ENCODE data around the gene DDX6.
"Not testable (repeated sequence)": the region's sequence is repeated elsewhere in the genome, so short reads cannot be mapped to it uniquely, and the experiment has no call there.

DDX6 gene

DNA sequence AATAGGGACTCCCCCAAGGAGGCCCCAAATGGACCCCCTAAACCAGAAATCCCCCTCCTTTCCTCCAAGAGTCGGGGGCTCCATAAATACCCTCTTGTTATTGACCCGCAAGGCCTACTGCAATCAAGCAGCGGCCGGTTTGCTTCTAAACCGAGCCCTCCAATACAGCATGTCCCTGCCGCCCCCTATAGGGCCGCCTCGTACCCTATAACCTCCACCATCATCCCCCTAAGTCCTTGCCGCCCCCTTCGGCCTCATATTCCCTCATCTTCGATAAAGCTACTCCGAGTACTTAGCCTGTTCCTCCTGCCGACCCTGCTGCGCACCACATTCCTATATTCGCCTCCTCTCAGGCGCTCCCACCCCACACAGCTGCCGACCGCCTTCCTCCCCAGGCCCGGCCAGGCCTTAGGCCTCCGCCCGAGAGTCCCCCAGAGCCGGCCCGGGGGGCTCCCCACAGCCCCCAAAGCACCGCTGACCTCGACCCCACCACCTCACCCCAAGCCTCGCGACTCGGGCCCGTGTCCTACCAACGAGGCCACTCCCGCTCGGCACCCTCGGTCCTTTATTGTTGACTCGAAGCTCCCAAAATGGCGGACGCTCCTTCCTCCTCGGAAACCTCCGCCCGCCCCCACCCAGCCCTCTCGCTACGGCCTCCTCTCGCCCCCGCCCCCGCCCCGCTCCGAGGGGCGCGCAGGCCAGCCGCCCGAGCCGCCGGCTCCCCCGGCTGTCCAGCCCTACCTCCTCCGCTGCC is 430 bp downstream of the DDX6 start:
- peak; percentile 84 for DNase-seq

DNA sequence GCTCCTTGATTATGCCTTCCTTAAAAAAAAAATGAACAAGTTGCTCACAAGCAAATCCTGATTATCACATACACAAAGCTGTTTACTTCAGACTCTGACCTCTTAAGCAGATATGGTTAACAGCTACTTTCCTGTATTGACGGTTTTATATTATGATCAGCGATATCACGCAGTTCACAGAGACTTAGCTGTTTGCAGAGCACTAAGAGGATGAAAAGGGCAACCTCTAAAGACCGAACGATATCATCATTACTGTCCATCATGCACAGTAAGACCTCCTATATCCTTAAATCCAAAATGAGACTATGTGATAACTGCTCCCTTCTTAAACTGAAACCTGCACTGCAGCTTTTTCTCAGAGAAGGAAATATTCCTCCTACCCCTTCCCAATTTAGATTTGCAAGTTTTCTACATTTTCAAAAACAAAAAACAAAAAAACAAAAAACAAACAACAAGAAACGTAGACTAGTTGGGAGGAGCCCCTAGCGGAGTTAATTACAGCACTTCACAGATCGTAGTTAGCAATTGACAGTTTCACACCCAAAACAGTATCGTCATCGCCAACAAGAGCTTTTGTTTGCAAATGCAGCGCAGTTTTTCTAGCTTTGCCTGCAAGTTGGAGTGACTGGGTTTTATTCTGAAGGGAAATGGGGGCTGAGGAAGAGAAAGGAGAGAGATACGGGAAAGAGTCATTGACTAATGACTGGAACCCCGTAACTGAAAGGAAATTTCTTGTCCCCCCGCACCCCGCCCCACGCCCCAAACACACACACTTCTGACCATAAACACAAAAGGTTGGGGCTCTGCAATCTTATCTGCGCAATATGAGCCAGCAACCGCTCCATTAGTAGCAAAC is 1.2 kb downstream of the DDX6 start:
- no peak for DNase-seq

DNA sequence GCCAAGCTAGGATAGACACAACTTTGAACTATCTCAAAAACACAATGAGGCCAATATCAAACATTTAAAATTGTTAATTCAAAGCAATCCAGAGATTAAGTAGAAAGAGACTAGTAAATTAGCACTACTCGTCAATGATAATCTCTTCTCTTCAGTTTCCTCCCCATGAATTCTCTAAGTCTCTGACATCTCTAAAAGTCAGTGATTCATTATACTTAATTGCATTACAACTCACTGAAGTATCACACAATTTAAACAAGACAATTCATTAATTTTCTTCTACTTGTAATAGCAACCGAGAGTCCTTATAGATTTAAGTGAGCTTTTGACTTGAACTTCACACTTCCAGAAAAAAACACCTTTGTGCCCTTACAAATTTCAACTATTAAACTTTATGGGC is 4.3 kb downstream of the DDX6 start:
- no peak for DNase-seq

DNA sequence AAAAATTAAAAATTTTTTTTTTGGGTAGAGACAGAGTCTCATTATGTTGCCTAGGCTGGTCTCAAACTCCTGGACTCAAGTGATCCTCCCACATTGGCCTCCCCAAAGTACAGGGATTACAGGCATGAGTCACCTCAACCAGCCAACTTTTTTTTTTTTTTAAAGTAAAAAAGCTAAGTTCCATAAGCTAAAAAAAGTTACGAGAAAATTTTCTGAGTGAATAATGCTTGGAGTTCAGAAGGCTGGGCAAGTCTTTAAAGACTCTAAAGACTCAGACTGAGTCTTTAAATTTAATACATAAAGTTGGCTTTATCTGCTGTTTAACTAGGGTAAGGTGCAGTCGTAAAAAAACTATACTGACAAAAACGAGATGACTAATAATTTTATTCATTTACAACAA is 5.6 kb downstream of the DDX6 start:
- no peak for DNase-seq

DNA sequence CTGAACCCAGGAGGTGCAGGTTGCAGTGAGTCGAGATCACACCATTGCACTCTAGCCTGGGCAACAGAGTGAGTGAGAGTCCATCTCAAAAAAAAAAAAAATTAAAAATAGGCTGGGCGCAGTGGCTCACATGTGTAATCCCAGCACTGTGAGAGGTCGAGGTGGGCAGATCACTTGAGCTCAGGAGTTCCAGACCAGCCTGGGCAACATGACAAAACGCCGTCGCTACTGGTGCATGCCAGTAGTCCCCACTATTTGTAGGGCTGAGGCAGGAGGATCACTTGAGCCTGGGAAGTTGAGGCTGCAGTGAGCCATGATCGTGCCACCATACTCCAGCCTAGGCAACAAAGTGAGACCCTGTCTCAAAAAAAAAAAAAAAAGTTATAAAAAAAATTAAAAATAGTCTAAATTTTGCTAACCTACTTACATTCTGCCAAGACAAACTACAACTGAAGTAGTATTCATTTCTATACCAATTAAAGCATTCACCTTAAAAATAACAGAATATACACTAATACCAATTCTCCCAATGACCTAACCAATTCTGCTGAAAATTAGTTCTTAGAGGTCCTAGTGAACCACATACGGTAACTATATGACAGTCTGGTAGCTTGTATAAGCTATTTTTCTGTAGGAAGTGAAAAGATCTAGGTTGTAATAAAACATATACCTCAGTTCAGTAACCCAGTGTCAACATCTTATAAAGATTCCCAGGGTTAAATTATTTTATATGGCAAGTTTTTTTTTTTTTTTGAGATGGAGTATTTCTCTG is 7.1 kb downstream of the DDX6 start:
- no peak for DNase-seq

DNA sequence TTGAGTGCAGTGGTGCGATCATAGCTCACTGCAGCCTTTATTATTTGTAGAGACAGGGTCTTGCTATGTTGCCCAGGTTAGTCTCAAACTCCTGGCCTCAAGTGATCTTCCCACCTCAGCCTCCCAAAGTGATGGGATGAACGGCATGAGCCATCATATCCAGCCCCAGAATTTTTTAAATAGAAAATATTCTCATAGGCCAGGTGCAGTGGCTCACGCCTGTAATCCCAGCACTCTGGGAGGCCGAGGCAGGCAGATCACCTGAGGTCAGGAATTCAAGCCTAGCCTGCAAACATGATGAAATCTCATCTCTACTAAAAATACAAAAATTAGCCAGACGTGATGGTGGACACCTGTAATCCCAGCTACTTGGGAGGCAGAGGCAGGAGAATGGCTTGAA is 7.6 kb downstream of the DDX6 start:
- not testable (repeated sequence) for DNase-seq

DNA sequence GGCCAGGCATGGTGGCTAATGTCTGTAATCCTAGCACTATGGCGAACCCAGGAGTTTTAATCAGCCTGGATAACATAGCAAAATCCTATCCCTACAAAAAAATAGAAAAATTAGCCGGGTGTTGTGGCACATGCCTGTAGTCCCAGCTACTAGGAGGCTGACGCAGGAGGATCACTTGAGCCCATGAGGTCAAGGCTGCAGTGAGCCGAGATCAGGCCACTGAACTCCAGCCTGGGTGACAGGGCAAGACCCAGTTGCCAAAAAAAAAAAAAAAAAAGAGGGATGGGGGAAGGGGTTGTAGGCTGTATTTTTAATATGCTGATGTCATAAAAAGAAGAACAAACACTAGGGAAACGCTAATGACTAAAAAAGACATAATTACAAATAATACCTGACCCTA is 12.1 kb downstream of the DDX6 start:
- no peak for DNase-seq

DNA sequence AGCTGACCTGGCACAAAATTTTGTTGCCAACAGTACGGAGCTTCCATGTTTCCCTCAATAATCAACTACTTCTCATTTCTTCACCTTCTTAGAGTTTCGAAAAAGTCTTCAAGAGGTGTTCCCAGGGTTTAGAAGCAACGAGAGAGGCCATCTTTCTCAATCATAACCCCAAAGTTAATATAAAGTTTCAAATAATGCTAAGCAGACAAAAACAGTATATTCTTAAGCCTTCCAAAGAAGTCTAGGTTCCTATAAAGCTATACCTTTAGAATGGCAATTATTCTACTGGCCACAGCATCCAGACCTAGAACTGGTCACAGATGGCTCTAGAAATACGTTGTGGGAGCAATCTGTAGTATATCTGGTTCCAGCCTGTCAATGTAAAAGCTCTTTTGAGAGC is 16.9 kb downstream of the DDX6 start:
- no peak for DNase-seq

DNA sequence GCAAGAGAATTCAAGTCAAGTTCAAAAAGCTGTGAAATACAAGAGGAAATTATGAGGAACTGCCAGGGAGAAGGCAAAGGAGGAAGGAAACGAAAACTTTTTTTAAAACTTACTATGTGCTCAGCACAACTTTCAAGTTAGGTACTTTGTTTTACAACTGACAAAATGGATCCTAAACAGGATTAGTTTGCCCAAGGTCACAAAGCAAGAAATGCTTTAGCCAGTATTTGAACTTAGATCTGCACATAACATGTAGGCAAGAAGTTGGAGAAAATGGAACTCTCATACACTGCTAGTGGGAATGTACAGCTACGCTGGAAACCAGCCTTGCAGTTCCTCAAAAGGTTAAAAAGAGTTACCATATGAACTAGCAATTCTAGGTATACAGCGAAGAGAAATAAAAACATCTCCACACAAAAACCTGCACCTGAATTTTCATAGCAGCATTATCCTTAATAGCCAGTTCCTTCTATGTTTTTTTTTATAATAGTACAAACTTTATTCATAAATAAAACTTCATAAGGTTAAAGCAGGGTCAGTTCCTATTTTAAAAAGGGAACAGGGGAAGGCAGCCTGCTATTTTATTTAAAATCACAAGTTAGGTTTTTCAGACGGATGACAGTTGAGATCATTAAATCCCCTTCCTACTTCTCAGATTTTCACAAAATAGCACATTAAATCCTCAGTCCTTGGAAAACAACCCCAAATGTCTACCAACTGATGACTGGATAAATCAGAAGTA is 19.2 kb downstream of the DDX6 start:
- no peak for DNase-seq

DNA sequence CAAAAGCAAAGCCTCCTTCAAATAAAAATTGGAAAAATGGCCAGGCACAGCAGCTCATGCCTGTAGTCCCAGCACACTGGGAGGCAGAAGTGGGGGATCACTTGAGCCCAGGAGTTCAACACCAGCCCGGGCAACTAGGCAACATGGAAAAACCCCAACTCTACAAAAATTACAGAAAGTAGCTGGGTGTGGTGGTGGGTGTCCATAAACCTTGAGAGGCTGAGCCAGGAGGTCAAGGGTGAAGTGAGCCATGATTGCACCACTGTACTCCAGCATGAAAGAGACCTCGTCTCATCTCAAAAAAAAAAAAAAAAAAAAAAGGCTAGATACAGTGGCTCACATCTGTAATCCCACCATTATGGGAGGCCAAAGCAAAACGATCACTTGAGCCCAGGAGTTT is 22.3 kb downstream of the DDX6 start:
- no peak for DNase-seq

DNA sequence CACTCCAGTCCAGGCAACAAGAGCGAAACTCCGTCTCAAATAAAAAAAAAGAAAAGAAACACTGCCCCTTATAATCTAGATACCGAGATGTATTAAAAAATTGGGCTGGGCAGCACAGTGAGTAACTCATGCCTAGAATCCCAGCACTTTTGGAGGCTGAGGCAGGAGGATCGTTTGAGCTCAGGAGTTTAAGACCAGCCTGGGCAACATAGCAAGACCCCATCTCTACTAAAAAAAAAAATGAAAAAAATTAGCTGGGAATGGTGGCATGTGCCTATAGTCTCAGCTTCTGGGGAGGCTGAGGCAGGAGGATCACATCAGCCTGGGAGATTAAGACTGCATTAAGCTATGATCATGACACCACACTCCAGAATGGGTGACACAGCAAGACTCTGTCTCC is 24.9 kb downstream of the DDX6 start:
- DNase-seq, result no peak

DNA sequence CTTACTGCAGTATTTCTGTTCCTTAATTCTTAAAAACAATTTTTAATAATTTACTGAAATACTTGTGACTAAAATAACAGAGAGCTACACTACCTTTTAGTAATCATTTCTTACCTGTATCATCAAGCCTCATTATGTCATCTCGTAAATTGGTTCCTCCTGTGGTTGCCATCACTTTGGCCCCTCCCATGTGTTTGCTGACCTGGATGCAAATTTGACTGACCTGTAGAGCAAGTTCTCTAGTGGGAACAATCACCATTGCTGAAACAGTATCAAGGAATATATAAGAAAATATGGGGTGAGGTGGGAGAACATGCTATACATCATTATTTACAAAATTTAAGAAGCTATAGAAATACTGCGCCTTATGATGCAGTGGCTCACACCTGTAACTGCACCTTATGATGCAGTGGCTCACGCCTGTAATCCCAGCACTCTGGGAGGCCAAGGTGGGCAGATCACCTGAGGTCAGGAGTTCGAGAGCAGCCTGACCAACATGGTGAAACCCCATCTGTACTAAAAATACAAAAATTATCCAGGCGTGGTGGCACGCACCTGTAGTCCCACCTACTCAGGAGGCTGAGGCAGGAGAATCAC is 25.8 kb downstream of the DDX6 start:
- not testable (repeated sequence) for DNase-seq

DNA sequence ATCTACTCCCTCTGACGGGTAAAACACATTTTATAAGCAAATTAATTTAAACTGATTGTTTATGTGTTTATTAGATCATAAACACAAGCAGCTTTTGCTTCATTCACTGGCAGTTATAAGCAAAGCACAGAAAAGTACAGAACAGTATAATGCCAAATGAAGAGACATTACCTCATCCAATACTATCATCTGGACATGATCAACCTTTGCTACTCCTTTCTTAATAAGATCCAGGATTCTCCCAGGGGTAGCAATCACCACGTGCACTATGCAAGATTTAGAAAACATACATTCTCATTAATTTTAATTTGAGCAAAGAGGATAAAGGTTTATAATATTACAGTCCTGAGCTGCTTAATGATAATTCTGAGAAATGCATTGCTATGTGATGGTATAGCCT is 27.9 kb downstream of the DDX6 start:
- no peak for DNase-seq

DNA sequence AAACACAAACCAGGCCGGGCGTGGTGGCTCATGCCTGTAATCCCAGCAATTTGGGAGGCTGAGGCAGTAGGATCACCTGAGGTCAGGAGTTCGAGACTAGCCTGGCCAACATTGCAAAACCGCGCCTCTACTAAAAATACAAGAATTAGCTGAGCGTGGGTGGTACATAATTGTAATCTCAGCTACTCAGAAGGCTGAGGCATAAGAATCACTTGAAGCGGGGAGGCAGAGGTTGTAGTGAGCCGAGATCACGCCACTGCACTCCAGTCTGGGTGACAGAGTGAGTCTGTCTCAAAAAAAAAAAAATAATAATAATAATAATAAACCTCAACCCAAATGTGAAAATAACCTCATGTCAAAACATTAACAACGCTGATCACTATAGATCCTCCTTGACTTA is 29.0 kb downstream of the DDX6 start:
- DNase-seq, result not testable (repeated sequence)

DNA sequence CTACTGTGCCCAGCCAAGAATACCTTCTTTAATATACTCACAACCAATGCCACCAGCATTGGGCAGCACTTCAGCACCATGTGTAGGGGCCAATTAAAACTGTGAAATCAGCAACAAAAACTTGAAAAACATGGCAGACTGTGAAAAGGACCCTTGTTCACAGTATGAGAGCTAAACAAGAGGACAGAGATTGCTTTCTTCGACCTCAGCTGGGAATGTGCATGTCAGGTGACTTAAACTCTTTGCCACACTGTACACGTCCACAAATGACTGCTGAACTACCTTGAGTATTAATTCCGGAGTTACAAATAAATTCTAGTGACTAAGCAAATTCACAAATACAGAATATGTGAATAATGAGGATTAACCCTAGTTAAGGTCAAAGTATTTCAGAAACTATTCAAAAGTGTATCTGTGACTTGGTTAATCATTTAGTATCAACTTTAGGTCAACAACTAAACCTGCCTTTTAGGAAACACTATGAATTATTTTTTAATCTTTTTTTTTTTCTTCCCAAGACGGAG is 33.0 kb downstream of the DDX6 start:
- no peak for DNase-seq

DNA sequence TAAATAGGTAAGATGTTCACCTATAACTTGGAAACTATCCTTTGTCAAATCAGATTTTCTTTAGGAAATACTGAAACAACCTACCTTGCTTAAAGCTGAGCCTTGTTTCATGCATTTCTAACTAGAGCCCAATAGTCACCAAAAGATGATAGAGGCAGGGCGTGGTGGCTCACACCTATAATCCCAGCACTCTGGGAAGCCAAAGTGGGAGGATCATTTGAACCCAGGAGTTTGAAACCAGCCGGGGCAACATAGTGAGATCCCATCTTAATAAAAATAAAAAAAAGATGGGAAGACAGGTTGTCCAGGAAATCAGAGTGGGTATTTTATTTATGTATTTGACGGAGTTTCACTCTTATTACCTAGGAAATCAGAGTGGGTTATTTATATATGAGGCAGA is 38.3 kb downstream of the DDX6 start:
- no peak for DNase-seq

DNA sequence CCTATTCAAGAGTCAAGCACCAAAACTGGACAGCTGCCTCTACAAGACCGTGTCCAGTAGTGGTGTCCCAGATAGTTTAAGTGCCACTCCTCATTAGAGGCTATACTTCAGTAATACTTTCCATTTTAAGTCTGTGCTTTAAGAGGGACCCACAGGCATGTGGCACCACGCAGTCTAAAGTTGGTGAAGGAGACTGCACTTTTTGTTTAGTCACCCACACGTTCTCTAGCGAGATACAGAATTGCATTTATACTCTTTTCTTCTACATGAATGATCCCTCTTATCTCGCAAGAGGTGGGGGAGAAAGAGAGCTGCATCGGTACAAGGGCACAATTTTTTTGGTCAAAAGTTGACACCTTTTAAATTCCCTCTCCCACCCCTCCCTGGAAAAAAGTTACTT is 41.5 kb downstream of the DDX6 start:
- no peak for DNase-seq

DNA sequence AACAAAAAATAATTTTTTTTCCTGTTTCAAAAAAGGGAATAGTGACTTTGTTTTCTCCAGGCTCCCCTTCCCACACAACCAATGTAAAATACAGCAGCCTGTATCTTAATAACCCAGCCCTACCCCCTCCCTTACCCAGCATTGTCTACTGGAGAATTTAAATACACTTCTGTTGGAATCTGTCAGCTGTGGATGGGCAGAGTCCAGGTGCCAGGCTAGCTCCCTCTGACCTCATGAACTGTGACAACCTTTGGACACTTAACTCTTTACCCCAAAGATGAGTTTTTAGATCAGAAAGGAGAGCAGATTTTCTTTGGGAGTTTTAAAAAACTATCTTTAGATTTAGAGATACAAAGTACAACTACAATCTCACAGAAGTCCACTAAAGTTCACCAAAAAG is 42.9 kb downstream of the DDX6 start:
- no peak for DNase-seq

DNA sequence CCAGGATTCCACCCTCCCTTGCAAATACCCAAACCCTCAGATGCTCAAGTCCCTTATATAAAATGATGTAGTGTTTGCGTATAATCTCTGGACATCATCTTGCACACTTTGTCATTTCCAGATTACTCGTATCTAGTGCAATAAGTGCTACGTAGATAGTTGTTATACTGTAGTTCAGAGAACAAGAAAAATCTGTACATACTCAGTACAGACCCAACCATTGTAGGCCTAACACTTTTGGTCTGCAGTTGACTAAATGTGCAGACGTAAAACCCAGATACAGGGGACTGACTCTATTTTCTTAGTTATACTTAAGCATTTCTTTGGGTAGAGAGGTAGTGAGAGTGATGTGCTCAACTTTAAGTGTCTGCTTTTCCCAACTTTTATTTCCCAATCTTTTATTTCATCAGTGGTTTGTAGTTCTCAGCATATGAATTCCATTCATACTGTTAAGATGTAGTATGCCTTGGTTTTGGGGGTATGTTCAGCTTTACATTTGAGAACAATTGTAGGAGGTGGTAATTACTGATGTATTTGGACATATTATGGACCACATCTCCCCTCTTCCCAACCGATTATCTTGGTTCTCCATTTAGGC is 43.9 kb downstream of the DDX6 start:
- DNase-seq, result no peak

DNA sequence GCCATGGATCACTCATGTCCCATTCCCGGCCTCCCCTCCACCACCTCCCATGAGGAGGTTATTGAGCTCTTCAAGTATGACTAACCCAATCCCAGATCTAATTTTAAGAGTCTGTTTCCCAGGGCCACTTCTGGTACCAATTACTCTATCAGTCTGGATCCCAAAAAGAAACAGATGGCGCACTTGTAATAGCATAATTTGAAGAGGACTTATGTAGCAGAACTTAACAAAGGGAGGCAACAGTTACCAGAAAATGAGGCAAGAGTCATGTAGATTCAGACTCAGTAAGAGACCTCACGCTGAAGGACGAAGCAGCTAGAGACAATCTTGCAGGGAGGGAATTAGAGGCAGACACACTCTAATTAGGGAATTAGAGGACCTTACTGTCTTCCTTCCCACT is 46.9 kb downstream of the DDX6 start:
- DNase-seq, result no peak

DNA sequence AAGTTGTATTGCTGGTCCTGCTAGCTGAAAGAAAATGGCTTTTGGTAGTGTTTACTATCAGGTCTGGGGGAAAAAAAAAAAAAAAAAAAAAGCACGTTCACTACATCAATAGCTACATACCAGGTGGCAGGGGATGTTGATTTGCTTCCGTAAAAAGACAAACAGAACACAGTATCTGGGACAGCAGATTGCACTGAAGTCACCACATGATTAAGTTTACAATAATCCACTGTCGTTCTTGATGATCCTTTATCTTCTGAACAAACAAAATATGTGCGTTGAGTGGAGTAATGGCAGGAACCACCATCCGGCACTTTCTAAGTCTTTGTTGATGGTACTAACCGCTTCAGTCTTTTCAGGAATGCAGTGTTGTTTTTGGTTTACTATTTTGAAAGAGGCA is 48.7 kb downstream of the DDX6 start:
- no peak for DNase-seq

DNA sequence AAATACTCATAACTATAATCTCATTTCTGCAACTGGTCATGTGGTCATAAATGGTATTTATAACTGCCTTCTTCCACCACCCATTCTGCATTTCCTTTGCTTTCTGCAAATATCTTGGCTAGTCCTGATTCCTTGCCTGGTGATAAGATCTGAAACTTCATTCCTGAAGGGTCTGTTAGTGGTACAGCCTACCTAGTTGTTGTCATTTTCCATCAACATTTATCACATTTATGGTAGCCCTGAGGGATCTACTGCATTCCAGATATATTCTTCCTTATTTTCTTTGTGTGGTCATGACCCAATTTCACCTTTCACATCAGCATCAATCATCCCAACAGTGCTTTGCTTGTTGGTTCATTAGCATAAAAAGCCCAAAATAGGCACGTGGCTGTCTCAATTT is 50.1 kb downstream of the DDX6 start:
- DNase-seq, result no peak

All from left hindlimb (tissue), 1 donor.